BJ (cell line): Measurements from ENCODE around the gene OBSCN. TPM values are rescaled to one million over a fixed set of nuclear protein-coding genes. Genes with fewer than 3 reads are reported as not detected.

Experiments used
- CTCF ChIA-PET: fragments of 350-600 bp; formaldehyde crosslinking; extraction: SDS; loops from one replicate; lab custom pipeline; 2021; ENCODE audit warnings: antibody characterized with exemption, inconsistent platforms; lab: Yijun Ruan, JAX
- POLR2A ChIA-PET: fragments of 300-600 bp; sonication (Branson Sonifier 250); formaldehyde crosslinking; extraction: SDS; loops from one replicate; lab custom pipeline; 2021; ENCODE audit warnings: antibody characterized with exemption; lab: Charles Lee
- DNase-seq: peaks from one replicate; pipeline ENCODE4 v3.0.0-alpha.2; 2011; ENCODE audit warnings: low read depth
- H3K27me3 ChIP-seq: 2 replicates; pipeline ENCODE4 v1.6.0; 2011; ENCODE audit warnings: low read length; ENCODE audit not compliant: control insufficient read depth, insufficient read depth
- H3K36me3 ChIP-seq: 2 replicates; pipeline ENCODE4 v1.5.1; 2011; ENCODE audit warnings: low read length; ENCODE audit not compliant: control insufficient read depth, insufficient read depth
- H3K4me3 ChIP-seq: 2 replicates; pipeline ENCODE4 v1.5.1; 2011; ENCODE audit warnings: low read depth, mild to moderate bottlenecking, control low read depth, low read length
- CTCF ChIP-seq: IDR thresholded peaks from 2 replicates; pipeline ENCODE4 v1.5.1; 2011; ENCODE audit warnings: low read depth, mild to moderate bottlenecking, control low read depth, inconsistent platforms, low read length, moderate library complexity; ENCODE audit not compliant: insufficient read depth
- polyA plus RNA-seq: library from polyadenylated mRNA; depleted of rRNA; stranded (reverse); fragments of >200 nt; gene quantifications from 2 replicates; pipeline ENCODE4 v1.2.3, GENCODE V29; 2011

Gene OBSCN
- polyA plus RNA-seq, 1 experiment, result 2.9 TPM

- no peak for DNase-seq
- H3K36me3 ChIP-seq, result no peaks in the 10 kb centered on the region
- CTCF ChIA-PET, result interaction anchor here (2.1 kb wide), 1 partner anchor 10 kb away, joined by 5 read pairs; no protein-coding TSS in a partner anchor
Observed at GRCh38 chr1:228369608-228370438, 162.0 kb downstream of the OBSCN start.

GRCh38 chr1:228370439-228370940, 162.6 kb downstream of the OBSCN start:
- no peak for TF ChIP-seq CTCF
- no peak for DNase-seq
- Histone ChIP-seq H3K4me3 (no peak overlapping the region), H3K27me3 (no peaks in the 10 kb centered on the region), H3K36me3 (no peaks in the 10 kb centered on the region)
- POLR2A ChIA-PET, result no interaction called here
- CTCF ChIA-PET, result interaction anchor here (2.1 kb wide), 1 partner anchor 9 kb away, joined by 5 read pairs; no protein-coding TSS in a partner anchor

More at GRCh38 chr1:228369608-228370438, 162.0 kb downstream of the OBSCN start:
- no peak overlapping the region for H3K4me3 ChIP-seq
- no peak for TF ChIP-seq CTCF
- no peaks in the 10 kb centered on the region for H3K27me3 ChIP-seq
- POLR2A ChIA-PET, result no interaction called here

- no peaks in the 10 kb centered on the region for H3K36me3 ChIP-seq
- no peak overlapping the region for H3K4me3 ChIP-seq
- ChIA-PET POLR2A (no interaction called here), CTCF (interaction anchor here (0.8 to 2.1 kb wide), 2 partner anchors 8 to 130 kb away, joined by 3 to 5 read pairs; no protein-coding TSS in a partner anchor)
- DNase-seq, result no peak
- H3K27me3 ChIP-seq, result no peaks in the 10 kb centered on the region
- TF ChIP-seq CTCF, result no peak
Observed at GRCh38 chr1:228370941-228371740, 163.3 kb downstream of the OBSCN start.

DNA sequence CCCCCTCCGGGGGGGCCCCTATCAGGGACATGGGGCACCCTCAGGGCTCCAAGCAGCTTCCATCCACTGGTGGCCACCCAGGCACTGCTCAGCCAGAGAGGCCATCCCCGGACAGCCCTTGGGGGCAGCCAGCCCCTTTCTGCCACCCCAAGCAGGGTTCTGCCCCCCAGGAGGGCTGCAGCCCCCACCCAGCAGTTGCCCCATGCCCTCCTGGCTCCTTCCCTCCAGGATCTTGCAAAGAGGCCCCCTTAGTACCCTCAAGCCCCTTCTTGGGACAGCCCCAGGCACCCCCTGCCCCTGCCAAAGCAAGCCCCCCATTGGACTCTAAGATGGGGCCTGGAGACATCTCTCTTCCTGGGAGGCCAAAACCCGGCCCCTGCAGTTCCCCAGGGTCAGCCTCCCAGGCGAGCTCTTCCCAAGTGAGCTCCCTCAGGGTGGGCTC, 163.9 kb downstream of the OBSCN start:
- CTCF ChIA-PET, result interaction anchor here (0.8 kb wide), 1 partner anchor 130 kb away, joined by 3 read pairs; no protein-coding TSS in a partner anchor
- TF ChIP-seq CTCF, result no peak
- Histone ChIP-seq H3K27me3 (no peaks in the 10 kb centered on the region), H3K36me3 (no peaks in the 10 kb centered on the region), H3K4me3 (no peak overlapping the region)
- DNase-seq, result no peak
- POLR2A ChIA-PET, result no interaction called here
